Measurements from ENCODE around the gene TRIM28.

The TRIM28 gene

GRCh38 chr19:58570770-58571574 lies 27.1 kb downstream of the TRIM28 start:
- no peak for TF ChIP-seq CTCF (IDR thresholded peaks at IDR 0.05; ENCODE audit: low read depth, low read length)
- no peak for DNase-seq (ENCODE audit: low read depth, low spot score)
- in situ Hi-C loops (cut with HindIII; ENCODE audit: low sequenced_read_pairs): no loop called here
- H3K4me3 ChIP-seq (ENCODE audit: low read depth, low read length): no peak overlapping the region

- no peak for DNase-seq (ENCODE audit: low read depth, low spot score)
- in situ Hi-C loops (cut with HindIII; ENCODE audit: low sequenced_read_pairs): no loop called here
- H3K4me3 ChIP-seq (ENCODE audit: low read depth, low read length): no peak overlapping the region
Measured at GRCh38 chr19:58571575-58571947, 27.7 kb downstream of the TRIM28 start.

GRCh38 chr19:58572026-58572817 lies 28.4 kb downstream of the TRIM28 start:
- peak overlapping the region; percentile 74 for H3K4me3 ChIP-seq (ENCODE audit: low read depth, low read length)
- no peak for TF ChIP-seq CTCF (IDR thresholded peaks at IDR 0.05; ENCODE audit: low read depth, low read length)
- in situ Hi-C loops (cut with HindIII; ENCODE audit: low sequenced_read_pairs): no loop called here
- no peak for DNase-seq (ENCODE audit: low read depth, low spot score)

More at GRCh38 chr19:58571575-58571947, 27.7 kb downstream of the TRIM28 start:
- no peak for TF ChIP-seq CTCF (IDR thresholded peaks at IDR 0.05; ENCODE audit: low read depth, low read length)

- in situ Hi-C loops (cut with HindIII; ENCODE audit: low sequenced_read_pairs): no loop called here
- TF ChIP-seq CTCF (IDR thresholded peaks at IDR 0.05; ENCODE audit: low read depth, low read length): no peak
- DNase-seq (ENCODE audit: low read depth, low spot score): peak; percentile 100
- H3K4me3 ChIP-seq (ENCODE audit: low read depth, low read length): peak within 1 kb of the TSS; percentile 74
Measured at GRCh38 chr19:58572818-58573657, 29.2 kb downstream of the TRIM28 start, which contains the start of gene MZF1. TSS of gene MZF1 (minus strand) at chr19:58573335. CDS start at chr19:58571389, 1,946 bp downstream.

- TF ChIP-seq CTCF (IDR thresholded peaks at IDR 0.05; ENCODE audit: low read depth, low read length): no peak
- DNase-seq (ENCODE audit: low read depth, low spot score): no peak
- peak overlapping the region; percentile 74 for H3K4me3 ChIP-seq (ENCODE audit: low read depth, low read length)
- in situ Hi-C loops (cut with HindIII; ENCODE audit: low sequenced_read_pairs): no loop called here
Measured at GRCh38 chr19:58573658-58574164, 29.8 kb downstream of the TRIM28 start.
